ENCODE results near the gene C2orf42.
"Not testable (repeated sequence)": the region's sequence is repeated elsewhere in the genome, so short reads cannot be mapped to it uniquely, and the experiment has no call there.

Gene C2orf42

GRCh38 chr2:70116936-70117552 lies 73.8 kb downstream of the C2orf42 start:
- DNase-seq (ENCODE audit: low read depth) = no peak
- TF ChIP-seq CTCF (IDR thresholded peaks at IDR 0.05; ENCODE audit: low read depth, low read length, missing control alignments) = no peak
- no peak overlapping the region for H3K4me3 ChIP-seq (ENCODE audit: low read depth, low read length)

DNA sequence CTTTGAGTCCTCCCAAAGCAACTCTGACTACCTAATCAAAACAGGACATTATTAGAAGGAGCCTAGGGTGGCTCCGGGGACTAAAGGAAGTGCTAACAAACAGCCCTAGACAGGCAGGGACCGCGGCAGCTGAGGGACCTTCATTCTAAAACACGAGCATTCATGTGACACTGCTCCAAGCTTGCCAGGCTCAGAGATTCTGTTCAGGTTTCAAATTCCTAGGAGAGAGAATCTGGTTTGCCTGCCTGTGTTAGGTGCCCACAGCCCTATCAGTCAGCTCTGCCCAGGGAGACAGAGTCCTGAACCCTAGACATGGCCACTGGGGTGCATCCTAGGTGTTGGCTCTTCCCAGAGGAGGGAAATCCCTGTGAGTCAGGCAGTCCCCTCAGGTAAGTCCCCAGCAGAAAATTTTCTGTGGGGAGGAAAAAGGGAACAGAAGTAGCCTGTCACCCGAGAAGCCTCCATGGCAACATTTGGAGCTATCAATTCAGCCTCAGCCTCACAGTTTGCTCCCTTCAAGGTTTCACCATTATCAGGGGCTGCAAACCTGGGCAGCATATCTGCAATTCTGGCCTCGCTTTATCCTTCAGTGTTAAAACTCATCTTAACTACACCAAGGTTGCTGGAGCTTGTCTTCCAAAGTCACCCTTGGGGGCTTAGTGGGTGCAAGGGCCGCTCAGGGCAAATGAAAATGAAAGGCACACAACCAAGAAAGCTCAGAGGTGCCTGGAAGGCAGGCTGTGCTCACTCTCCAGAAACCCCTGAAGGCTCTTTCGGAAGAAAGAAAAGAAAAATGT lies 75.0 kb downstream of the C2orf42 start:
- peak overlapping the region; percentile 37 for H3K4me3 ChIP-seq (ENCODE audit: low read depth, low read length)
- TF ChIP-seq CTCF (IDR thresholded peaks at IDR 0.05; ENCODE audit: low read depth, low read length, missing control alignments) = no peak
- DNase-seq (ENCODE audit: low read depth) = no peak

DNA sequence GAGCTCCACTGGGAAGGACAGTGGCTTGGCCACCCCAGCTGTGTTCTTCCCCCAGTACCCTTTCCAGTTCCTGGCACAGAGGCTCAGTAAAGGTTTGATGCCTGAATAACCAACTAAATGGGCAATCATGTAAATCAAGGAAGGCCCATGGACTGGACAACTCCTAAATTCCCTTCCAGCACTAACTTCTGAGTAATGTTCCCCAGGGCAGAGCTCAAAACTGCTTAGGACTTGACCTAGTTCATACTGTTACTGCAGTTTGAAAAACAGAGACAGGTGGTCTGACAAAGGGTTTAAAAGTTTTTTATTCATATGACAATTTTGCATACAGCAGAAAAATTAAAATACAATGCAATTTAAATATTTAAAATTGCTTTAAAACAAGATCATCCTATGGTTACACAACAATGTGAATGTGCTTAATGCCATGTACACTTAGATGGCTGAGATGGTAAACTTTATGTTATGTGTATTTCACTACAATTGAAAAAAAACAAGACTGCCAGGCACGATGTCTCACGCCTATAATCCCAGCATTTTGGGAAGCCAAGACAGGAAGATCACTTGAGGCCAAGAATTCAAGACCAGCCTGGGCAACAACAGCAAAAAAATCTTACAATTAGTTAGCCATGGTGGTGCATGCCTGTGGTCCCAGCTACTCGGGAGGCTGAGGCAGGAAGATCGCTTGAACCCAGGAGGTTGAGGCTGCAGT lies 77.3 kb downstream of the C2orf42 start:
- no peak overlapping the region for H3K4me3 ChIP-seq (ENCODE audit: low read depth, low read length)
- DNase-seq (ENCODE audit: low read depth) = no peak
- no peak for TF ChIP-seq CTCF (IDR thresholded peaks at IDR 0.05; ENCODE audit: low read depth, low read length, missing control alignments)

- no peak for TF ChIP-seq CTCF (IDR thresholded peaks at IDR 0.05; ENCODE audit: low read depth, low read length, missing control alignments)
- H3K4me3 ChIP-seq (ENCODE audit: low read depth, low read length) = no peak overlapping the region
- DNase-seq (ENCODE audit: low read depth) = no peak
Observed at GRCh38 chr2:70111752-70112591, 78.8 kb downstream of the C2orf42 start.

DNA sequence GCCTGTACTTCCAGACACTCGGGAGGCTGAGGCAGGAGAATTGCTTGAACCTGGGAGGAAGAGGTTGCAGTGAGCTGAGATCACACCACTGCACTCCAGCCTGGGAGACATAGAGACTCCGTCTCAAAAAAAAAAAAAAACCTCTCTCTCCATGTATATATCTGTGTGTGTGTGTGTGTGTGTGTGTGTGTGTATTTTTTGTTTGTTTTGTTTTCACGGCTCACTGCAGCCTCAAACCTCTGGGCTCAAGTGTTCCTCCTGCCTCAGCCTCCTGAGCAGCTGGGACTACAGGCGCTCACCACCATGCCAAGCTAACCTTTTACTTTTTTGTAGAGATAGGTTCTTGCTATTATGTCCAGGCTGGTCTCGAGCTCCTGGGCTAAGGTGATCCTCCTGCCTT lies 80.4 kb downstream of the C2orf42 start:
- not testable (repeated sequence) for DNase-seq (ENCODE audit: low read depth)

GRCh38 chr2:70106138-70106537 lies 84.7 kb downstream of the C2orf42 start:
- not testable (repeated sequence) for DNase-seq (ENCODE audit: low read depth); H3K4me3 ChIP-seq (ENCODE audit: low read depth, low read length)

More for the DNA sequence above, 80.4 kb downstream of the C2orf42 start:
- not testable (repeated sequence) for H3K4me3 ChIP-seq (ENCODE audit: low read depth, low read length)

GRCh38 chr2:70104231-70105111 lies 86.3 kb downstream of the C2orf42 start:
- no peak for DNase-seq (ENCODE audit: low read depth)
- H3K4me3 ChIP-seq (ENCODE audit: low read depth, low read length) = peak overlapping the region; percentile 39; the same call in 1 of the 2 replicates
- TF ChIP-seq CTCF (IDR thresholded peaks at IDR 0.05; ENCODE audit: low read depth, low read length, missing control alignments) = no peak
